GM08714 (cell line): Measurements from ENCODE around the gene KLF1.

Experiments
- H3K4me3 ChIP-seq: fragments of 200-500 bp; sonication (Bioruptor generic); 2 replicates; pipeline ENCODE4 v1.5.1; 2014; ENCODE audit warnings: mild to moderate bottlenecking, low read length, inconsistent platforms
- ZNF274 ChIP-seq: IDR thresholded peaks from 2 replicates; pipeline ENCODE4 v1.6.1; 2012; ENCODE audit warnings: mild to moderate bottlenecking, low read depth, low read length

The KLF1 gene

DNA sequence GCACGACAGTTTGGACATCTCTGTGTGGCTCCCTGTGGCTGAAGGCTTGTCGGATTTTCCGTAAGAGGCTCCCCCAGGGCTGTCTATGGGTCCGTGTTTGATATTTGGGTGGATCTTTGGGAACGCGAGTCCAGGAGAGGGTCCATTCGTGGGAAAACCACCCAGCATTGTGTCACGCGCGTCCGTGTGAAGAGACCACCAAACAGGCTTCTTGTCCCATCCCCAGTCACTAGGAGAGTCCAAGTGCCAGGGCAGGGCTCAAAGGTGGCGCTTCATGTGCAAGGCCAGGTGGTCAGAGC lies 2.4 kb downstream of the KLF1 start:
- no peak for TF ChIP-seq ZNF274
- H3K4me3 ChIP-seq = peak overlapping the region; percentile 43; the same call in 1 of the 2 replicates

DNA sequence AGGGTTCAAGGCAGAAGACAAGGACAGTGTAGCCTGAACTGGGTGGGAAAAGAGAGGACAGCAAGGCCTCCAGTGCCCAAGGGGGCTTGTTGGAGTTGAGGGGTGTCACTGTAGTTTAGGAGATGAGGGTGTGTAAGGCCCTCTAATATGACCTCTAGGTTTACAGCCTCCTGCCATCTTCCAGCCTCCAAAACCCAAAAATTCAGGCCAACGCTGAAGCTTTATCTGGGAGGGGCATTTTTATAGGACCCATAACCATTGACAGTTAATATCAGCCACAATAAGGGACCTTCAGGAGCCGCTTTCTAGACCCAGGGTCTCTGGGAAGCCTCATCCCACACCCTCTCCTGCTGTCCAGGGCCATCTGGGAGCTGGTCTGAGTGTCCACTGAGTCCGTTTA lies 2.8 kb downstream of the KLF1 start:
- H3K4me3 ChIP-seq = no peak overlapping the region
- no peak for TF ChIP-seq ZNF274

DNA sequence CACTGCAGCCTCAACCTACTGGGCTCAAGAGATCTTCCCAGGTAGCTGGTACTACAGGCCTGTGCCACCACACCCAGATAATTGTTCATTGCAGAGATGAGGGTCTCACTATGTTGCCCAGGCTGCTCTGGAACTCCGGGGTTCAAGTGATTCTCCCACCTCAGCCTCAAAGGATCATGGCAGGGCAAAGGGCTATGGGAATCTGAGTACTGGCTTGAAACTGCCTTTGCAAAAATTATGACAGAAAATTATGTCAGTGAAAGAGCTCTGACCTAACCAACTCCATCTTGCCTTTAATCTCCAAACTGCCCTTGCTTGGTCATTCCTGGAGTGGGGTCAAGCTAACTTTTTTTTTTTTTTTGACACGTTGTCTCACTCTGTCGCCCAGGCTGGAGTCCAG lies 4.4 kb downstream of the KLF1 start:
- no peak overlapping the region for H3K4me3 ChIP-seq
- no peak for TF ChIP-seq ZNF274

DNA sequence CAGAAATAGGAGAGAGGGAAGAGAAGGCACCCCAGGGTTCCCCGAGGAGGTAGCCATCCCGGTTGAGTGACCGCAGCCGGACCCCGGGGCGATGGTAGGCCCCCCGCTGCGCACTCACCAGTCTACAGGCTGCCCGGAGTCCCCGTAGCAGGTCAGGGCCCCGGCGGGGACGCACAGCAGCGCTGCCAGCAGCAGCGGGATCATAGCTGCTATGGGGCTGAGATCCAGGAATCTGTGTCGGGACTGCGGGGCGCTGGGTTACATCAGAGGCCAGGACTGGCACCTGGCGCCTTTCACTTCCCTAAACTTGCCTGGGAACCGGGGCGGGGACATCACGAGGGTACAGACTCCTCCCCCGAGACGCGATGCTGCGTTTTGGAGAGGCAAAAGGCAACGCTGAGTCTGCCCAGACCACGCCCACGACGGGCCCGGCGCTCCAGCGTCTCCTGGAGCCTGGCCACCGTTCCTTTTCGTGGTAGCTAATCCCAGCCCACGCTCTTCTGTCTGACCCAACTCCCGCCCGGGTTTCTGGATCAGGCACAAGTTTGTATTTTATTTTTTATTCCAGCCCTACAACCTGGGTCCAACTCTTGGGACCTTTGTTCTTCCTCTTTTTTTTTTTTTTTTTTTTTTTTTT lies 5.7 kb downstream of the KLF1 start, which contains the start of gene DNASE2:
TSS of gene DNASE2 (minus strand) at position 278 of the 637 bp plus-strand sequence. CDS start at position 204, 74 bp downstream.
- peak within 1 kb of the TSS; percentile 81 for H3K4me3 ChIP-seq
- no peak for TF ChIP-seq ZNF274

DNA sequence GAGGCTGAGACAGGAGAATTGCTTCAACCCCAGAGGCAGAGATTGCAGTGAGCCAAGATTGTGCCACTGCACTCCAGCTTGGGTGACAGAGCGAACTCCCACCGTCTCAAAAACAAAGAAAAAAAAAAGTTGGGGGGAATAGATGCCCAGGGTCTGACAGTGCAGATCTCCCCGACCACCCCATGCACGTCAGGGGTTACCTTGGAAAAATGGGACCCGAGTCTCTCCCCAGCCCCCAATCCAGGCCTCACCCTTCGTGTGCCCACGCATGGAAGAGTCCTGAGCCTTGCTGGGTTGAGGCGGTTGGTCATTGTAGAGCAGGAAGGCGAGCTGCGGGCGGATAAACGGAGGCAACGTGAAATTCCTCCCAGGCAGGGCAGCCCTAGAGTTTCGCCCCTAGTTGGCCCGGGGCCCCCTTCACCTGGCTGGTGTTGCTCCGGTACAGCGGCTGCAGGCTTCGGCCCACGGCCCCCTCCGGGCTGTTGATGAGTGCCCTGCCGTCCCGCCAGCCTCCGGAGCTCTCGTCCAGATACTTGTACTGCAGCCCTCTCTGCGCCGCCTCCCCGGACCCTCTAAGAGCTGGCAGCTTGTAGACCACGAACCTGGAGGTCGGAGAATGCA lies 6.3 kb downstream of the KLF1 start:
- peak overlapping the region; percentile 81 for H3K4me3 ChIP-seq
- no peak for TF ChIP-seq ZNF274

DNA sequence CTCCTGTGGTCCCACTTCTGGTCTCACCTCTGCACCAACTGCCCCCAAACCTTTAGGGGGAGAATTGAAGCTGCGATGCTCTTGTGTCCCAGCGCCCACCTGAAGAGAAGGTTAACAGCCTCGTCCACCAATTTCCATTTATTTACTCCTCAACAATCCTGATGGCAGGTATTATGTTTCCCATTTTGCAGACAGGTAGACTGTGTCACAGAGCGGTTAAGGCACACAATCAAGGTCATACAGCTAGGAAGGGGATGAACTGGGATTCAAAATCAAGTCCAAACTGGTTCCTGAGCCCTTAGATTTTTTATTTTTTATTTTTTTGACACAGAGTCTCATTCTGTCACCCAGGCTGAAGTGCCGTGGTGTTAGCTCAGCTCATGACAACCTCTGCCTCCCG lies 11.9 kb downstream of the KLF1 start:
- H3K4me3 ChIP-seq = no peak overlapping the region
- TF ChIP-seq ZNF274 = no peak

DNA sequence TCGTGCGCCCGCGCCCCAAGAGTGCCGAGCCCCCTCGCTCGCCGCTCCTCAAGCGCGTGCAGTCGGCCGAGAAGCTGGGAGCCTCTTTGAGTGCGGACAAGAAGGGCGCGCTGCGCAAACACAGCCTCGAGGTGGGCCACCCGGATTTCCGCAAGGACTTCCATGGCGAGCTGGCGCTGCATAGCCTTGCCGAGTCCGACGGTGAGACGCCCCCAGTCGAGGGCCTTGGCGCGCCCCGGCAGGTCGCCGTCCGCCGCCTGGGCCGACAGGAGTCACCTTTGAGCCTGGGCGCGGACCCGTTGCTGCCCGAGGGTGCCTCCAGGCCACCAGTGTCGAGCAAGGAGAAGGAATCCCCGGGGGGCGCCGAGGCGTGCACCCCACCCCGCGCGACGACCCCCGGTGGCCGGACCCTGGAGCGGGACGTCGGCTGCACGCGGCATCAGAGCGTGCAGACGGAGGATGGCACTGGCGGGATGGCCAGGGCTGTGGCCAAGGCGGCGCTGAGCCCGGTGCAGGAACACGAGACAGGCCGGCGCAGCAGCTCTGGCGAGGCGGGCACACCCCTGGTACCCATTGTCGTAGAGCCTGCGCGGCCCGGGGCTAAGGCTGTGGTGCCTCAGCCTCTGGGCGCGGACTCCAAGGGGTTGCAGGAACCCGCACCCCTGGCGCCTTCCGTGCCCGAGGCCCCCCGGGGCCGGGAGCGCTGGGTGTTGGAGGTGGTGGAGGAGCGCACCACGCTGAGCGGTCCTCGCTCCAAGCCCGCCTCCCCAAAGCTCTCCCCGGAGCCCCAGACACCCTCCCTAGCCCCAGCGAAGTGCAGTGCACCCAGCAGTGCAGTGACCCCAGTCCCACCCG lies 12.9 kb downstream of the KLF1 start:
- no peak for TF ChIP-seq ZNF274
- no peak overlapping the region; the same call in 1 of the 2 replicates for H3K4me3 ChIP-seq

DNA sequence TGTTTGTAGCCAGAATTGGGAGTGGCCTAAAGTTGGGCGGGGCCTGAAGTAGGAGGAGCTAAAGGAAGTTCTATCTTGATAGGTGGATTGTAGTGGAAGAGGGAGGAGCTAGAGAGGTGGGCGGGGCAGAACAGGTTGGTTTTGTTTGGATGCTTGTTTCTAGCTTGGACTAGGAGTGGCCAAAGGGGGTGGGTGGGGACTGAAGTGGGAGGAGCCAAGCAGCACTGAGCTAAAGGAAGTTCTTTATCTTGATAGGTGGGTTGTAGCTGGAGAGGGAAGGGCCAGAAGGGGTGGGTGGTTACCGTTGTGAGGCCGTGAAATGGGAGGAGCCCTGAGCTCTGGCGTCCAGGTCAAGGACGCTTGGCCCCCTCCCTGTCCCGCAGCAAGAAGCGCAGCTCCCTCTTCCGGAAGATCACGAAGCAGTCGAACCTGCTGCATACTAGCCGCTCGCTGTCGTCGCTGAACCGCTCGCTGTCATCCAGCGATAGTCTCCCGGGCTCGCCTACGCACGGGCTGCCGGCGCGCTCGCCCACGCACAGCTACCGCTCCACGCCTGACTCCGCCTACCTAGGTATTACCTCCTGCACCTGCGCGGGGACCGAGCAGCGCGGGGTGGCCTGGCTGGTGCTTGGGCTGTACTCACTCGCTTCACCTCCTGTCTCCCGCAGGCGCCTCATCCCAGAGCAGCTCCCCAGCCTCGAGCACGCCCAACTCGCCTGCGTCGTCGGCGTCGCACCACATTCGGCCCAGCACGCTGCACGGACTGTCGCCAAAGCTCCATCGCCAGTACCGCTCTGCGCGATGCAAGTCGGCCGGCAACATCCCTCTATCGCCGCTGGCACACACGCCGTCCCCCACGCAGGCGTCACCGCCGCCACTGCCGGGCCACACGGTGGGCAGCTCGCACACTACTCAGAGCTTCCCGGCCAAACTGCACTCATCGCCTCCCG lies 13.8 kb downstream of the KLF1 start:
- TF ChIP-seq ZNF274 = no peak
- peak overlapping the region; percentile 9; the same call in 1 of the 2 replicates for H3K4me3 ChIP-seq

DNA sequence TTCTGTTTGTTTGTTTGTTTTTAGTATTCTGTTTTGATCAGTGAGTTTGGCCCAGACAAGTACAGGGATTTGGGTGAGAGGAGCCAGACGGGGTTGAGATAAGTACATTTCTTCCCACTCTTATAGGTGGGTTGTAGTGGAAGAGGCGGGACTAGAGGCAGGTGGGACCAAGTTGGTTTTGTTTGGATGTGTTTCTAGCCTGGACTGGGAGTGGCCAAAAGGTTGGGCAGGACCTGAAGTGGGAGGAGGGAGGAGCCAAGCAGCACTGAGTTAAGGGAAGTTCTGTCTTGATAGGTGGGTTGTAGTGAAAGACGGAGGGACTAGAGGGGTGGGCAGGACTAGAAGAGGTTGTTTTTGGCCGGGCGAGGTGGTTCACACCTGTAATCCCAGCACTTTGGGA lies 14.7 kb downstream of the KLF1 start:
- no peak overlapping the region for H3K4me3 ChIP-seq
- TF ChIP-seq ZNF274 = no peak

DNA sequence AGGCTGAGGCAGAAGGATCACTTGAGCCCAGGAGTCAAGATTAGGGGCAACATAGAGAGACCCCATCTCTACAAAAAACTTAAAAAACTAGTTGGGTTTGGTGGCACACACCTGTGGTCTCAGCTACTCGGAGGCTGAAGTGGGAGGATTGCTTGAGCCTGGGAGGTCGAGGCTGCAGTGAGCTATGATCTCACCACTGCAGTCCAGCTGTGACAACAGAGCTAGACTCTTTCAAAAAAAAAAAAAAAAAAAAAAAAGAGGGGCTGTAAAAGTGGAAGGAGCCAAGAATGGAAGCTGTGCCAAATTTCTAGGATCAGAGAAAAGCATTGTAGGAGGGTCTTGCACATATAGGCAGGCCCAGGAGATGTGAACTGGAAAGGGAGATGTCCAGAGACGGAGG lies 15.3 kb downstream of the KLF1 start:
- TF ChIP-seq ZNF274 = no peak
- no peak overlapping the region for H3K4me3 ChIP-seq

DNA sequence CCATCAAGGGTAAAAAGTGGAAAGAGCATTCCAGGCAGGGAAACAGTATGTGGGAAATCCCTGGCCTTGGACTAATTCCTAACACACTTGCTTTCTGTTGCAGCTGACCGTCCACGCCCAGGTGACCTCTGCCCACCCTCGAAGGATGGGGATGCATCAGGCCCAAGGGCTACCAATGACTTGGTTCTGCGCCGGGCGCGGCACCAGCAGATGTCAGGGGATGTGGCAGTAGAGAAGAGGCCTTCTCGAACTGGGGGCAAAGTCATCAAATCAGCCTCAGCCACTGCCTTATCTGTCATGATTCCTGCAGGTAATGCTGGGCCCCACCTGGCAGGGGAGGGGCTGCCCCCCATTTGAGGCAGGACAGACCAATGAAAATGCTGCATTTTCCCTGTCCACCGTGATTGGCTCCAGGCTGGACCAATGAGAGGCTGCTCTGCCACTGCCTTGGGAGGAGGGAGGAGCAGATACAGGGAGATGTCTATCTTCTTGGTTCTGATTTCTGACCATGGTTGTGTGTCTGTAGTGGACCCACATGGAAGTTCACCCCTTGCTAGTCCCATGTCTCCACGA lies 18.4 kb downstream of the KLF1 start:
- TF ChIP-seq ZNF274 = no peak

DNA sequence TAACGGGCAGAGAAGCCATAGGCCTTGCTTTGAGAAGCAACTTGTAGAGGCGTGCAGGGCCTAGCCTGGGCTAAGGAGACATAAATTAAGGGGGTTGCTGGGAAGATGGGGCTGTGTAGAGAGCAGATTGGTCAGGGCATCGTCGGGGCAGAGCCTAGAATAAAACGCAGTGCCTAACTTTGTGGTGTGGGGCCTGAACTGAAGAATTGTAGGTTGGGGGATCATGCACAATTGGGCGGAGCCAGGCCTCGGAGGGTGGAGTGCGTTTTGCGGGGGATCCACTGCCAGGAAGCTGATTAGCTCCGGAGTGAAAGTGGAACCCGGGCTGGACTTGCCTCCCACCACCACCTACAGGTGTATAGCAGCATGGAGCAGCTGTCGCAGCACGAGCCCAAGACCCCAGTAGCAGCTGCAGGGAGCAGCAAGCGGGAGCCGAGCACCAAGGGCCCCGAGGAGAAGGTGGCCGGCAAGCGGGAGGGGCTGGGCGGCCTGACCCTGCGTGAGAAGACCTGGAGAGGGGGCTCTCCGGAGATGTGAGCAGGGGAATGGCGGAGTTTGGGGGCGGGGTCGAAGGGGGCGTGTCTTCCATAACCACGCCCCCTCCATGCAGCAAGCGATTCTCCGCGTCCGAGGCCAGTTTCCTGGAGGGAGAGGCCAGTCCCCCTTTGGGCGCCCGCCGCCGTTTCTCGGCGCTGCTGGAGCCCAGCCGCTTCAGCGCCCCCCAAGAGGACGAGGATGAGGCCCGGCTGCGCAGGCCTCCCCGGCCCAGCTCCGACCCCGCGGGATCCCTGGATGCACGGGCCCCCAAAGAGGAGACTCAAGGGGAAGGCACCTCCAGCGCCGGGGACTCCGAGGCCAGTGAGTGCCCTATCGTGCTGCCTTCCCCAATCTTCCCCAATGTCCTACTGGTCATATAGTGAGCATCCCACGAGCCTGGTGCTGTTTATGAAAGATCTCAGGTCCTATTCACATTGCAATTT lies 19.6 kb downstream of the KLF1 start:
- TF ChIP-seq ZNF274 = no peak
- H3K4me3 ChIP-seq = peak overlapping the region; percentile 17; the same call in 1 of the 2 replicates

More for the DNA sequence above, 18.4 kb downstream of the KLF1 start:
- no peak overlapping the region for H3K4me3 ChIP-seq
